HuH-7 (cell line): ENCODE results near the gene SLC6A18.
A peak's percentile ranks its signal among the peaks of the same experiment; 100 is the strongest.

Experiments
- DNase-seq: peaks from one replicate; pipeline ENCODE4 v3.0.0; 2011; ENCODE audit warnings: low spot score

The SLC6A18 gene

GRCh38 chr5:1202798-1203185 is 22.4 kb upstream of the SLC6A18 start:
- no peak for DNase-seq

- no peak for DNase-seq
Measured at GRCh38 chr5:1203311-1203967, 21.7 kb upstream of the SLC6A18 start.

- no peak for DNase-seq
Measured at GRCh38 chr5:1203968-1204692, 21.1 kb upstream of the SLC6A18 start.

- DNase-seq: peak; percentile 88
Measured at GRCh38 chr5:1204693-1205242, 20.4 kb upstream of the SLC6A18 start.

GRCh38 chr5:1205255-1206180 is 19.7 kb upstream of the SLC6A18 start:
- no peak for DNase-seq

- DNase-seq: no peak
Measured at GRCh38 chr5:1206521-1207412, 18.4 kb upstream of the SLC6A18 start.

GRCh38 chr5:1207555-1207954 is 17.6 kb upstream of the SLC6A18 start:
- no peak for DNase-seq

GRCh38 chr5:1208221-1208742 is 16.9 kb upstream of the SLC6A18 start:
- DNase-seq: no peak

- DNase-seq: peak; percentile 64
Measured at GRCh38 chr5:1208743-1209488, 16.3 kb upstream of the SLC6A18 start.

GRCh38 chr5:1209489-1209852 is 15.7 kb upstream of the SLC6A18 start:
- DNase-seq: no peak

GRCh38 chr5:1209896-1210776 is 15.0 kb upstream of the SLC6A18 start:
- no peak for DNase-seq

- no peak for DNase-seq
Measured at GRCh38 chr5:1210832-1211251, 14.3 kb upstream of the SLC6A18 start.

GRCh38 chr5:1211701-1212100 is 13.5 kb upstream of the SLC6A18 start:
- DNase-seq: no peak

GRCh38 chr5:1212271-1212670 is 12.9 kb upstream of the SLC6A18 start:
- DNase-seq: no peak

GRCh38 chr5:1212881-1213280 is 12.3 kb upstream of the SLC6A18 start:
- DNase-seq: no peak

- DNase-seq: no peak
Measured at GRCh38 chr5:1213508-1214162, 11.5 kb upstream of the SLC6A18 start.

- no peak for DNase-seq
Measured at GRCh38 chr5:1214163-1214935, 10.8 kb upstream of the SLC6A18 start.

- no peak for DNase-seq
Measured at GRCh38 chr5:1214936-1215220, 10.3 kb upstream of the SLC6A18 start.
